Breast epithelium (tissue), 4 donors: Measurements from ENCODE around the gene INPP4A. TPM values are rescaled to one million over a fixed set of nuclear protein-coding genes. Genes with fewer than 3 reads are reported as not detected.

ENCODE experiments used
- DNase-seq, 2 donors: peaks; one replicate each; pipeline ENCODE4 v3.0.0-alpha.2; 2019; ENCODE audit warnings: low spot score in 2 of 2
- H3K27ac ChIP-seq, 2 donors: fragments of 200-600 bp; sonication (generic) in 1 of 2; one replicate each; pipeline ENCODE4 v1.5.1; 2016 to 2019; ENCODE audit warnings: mild to moderate bottlenecking in 1 of 2
- H3K27me3 ChIP-seq, 2 donors: fragments of 200-600 bp; sonication (generic) in 1 of 2; one replicate each; pipeline versions ENCODE4 v1.5.1 to v1.6.0; 2017 to 2019; ENCODE audit warnings: control low read depth in 1 of 2, mild to moderate bottlenecking in 1 of 2
- H3K36me3 ChIP-seq: fragments of 200-600 bp; one replicate; pipeline ENCODE4 v1.5.1; 2019
- H3K4me1 ChIP-seq, 2 donors: fragments of 200-600 bp; sonication (generic); one replicate each; pipeline ENCODE4 v1.5.1; 2016 to 2019; ENCODE audit warnings: control low read depth in 1 of 2
- H3K4me3 ChIP-seq, 3 donors: fragments of 200-600 bp; sonication (generic); 1 replicate in 2 of 3; 2 replicates in 1 of 3; pipeline ENCODE4 v1.5.1; 2016 to 2019; ENCODE audit warnings: mild to moderate bottlenecking in 3 of 3, moderate library complexity in 2 of 3
- H3K9me3 ChIP-seq, 2 donors: fragments of 200-600 bp; sonication (generic) in 1 of 2; one replicate each; pipeline ENCODE4 v1.5.1; 2016 to 2019; ENCODE audit warnings: control low read depth in 1 of 2
- CTCF ChIP-seq, 3 donors: fragments of 450-650 bp; IDR thresholded peaks; one replicate each; pipeline ENCODE4 v1.5.1; 2016 to 2017; ENCODE audit warnings: antibody characterized with exemption in 3 of 3, mild to moderate bottlenecking in 3 of 3, moderate library complexity in 3 of 3
- POLR2A ChIP-seq: fragments of 450-650 bp; IDR thresholded peaks from one replicate; pipeline ENCODE4 v1.6.1; 2016; ENCODE audit warnings: antibody characterized with exemption, mild to moderate bottlenecking, moderate library complexity
- POLR2AphosphoS5 ChIP-seq, 3 donors: sonication (generic); formaldehyde crosslinking; IDR thresholded peaks; one replicate each; pipeline ENCODE4 v1.6.1; 2017; ENCODE audit warnings: antibody characterized with exemption in 3 of 3
- intact Hi-C: fragments of 100-400 bp; cut with DNase I; formaldehyde crosslinking; loops from one replicate; pipeline ENCODE4 v1.15.1; 2023; ENCODE audit warnings: low total_unique reads
- total RNA-seq, 3 donors: library from RNA; depleted of rRNA; stranded (reverse); fragments of >200 nt; gene quantifications; one replicate each; pipeline ENCODE4 v1.1.0, GENCODE V29; 2016

INPP4A gene
- total RNA-seq, 3 donors from 2014 or later: 22.6 to 35.4 (median 25.8) TPM

GRCh38 chr2:98471402-98472131 lies 26.9 kb downstream of the INPP4A start:
- H3K27ac ChIP-seq: no peak overlapping the region
- H3K36me3 ChIP-seq: no peaks in the 10 kb centered on the region
- H3K9me3 ChIP-seq: no peaks in the 10 kb centered on the region
- TF ChIP-seq CTCF (IDR thresholded peaks at IDR 0.05): no peak
- TF ChIP-seq POLR2AphosphoS5 (IDR thresholded peaks at IDR 0.05): no peak
- no peak for TF ChIP-seq POLR2A
- intact Hi-C loops: loop anchor here (10.0 kb wide), 1 partner anchor 827 kb away; the partner anchor contains the start of gene COX5B
- H3K4me3 ChIP-seq: no peak overlapping the region
- H3K4me1 ChIP-seq: peaks cover 0 to 4% of the 10 kb centered on the region in 2 donors
- no peak for DNase-seq
- no peaks in the 10 kb centered on the region for H3K27me3 ChIP-seq

DNA sequence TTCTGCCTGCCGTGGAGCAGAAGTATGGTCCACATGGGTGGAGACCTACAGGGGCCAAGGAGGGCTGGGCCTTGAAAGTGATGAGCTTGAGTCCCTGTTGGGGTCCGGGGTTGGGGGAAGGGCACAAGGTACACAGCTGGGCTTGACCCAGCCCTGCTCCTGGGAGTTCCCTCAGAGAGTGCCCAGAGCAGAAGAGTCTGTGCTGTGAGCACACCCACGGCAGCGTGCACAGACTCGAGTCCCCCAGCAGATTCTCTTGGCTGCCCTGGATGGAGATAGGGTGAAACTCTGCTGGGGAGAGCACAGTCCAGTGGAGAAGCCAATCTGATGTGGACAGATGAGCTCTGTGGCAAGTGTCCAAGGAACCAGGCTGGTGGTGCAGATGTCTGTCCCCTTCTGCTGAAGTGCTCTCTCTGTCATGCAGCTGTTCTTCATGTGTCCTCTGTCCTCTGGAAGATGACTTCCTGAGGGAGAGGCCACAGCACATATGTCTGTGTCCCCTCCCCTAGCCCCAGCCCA lies 27.5 kb downstream of the INPP4A start:
- Histone ChIP-seq H3K4me3 (no peak overlapping the region), H3K4me1 (peaks cover 0 to 4% of the 10 kb centered on the region in 2 donors), H3K27ac (no peak overlapping the region), H3K9me3 (no peaks in the 10 kb centered on the region), H3K27me3 (no peaks in the 10 kb centered on the region), H3K36me3 (no peaks in the 10 kb centered on the region)
- no peak for DNase-seq
- no peak for TF ChIP-seq POLR2AphosphoS5 (IDR thresholded peaks at IDR 0.05)
- TF ChIP-seq POLR2A: no peak
- TF ChIP-seq CTCF (IDR thresholded peaks at IDR 0.05): no peak
- intact Hi-C loops: loop anchor here (10.0 kb wide), 1 partner anchor 827 kb away; the partner anchor contains the start of gene COX5B

GRCh38 chr2:98472961-98473746 lies 28.5 kb downstream of the INPP4A start:
- intact Hi-C loops: loop anchor here (10.0 kb wide), 1 partner anchor 828 kb away; the partner anchor contains the start of gene COX5B
- TF ChIP-seq POLR2AphosphoS5 (IDR thresholded peaks at IDR 0.05) (no peak), POLR2A (no peak)
- H3K4me1 ChIP-seq: peaks cover 0 to 4% of the 10 kb centered on the region in 2 donors
- H3K27me3 ChIP-seq: no peaks in the 10 kb centered on the region
- no peak overlapping the region for H3K4me3 ChIP-seq
- no peaks in the 10 kb centered on the region for H3K9me3 ChIP-seq
- DNase-seq: no peak
- no peak overlapping the region for H3K27ac ChIP-seq
- H3K36me3 ChIP-seq: no peaks in the 10 kb centered on the region

- Histone ChIP-seq H3K27ac (no peak overlapping the region), H3K27me3 (no peaks in the 10 kb centered on the region), H3K36me3 (no peaks in the 10 kb centered on the region), H3K4me3 (no peak overlapping the region), H3K9me3 (no peaks in the 10 kb centered on the region), H3K4me1 (peaks cover 0 to 4% of the 10 kb centered on the region in 2 donors)
- no peak for DNase-seq
- no peak for TF ChIP-seq POLR2AphosphoS5 (IDR thresholded peaks at IDR 0.05)
- no peak for TF ChIP-seq CTCF (IDR thresholded peaks at IDR 0.05)
- no peak for TF ChIP-seq POLR2A
- intact Hi-C loops: loop anchor here (10.0 kb wide), 1 partner anchor 829 kb away; the partner anchor contains the start of gene COX5B
Measured at GRCh38 chr2:98473995-98474780, 29.5 kb downstream of the INPP4A start.
